Lung (tissue), 12 donors: ENCODE results near the gene NFIA. TPM values are rescaled to one million over a fixed set of nuclear protein-coding genes. Genes with fewer than 3 reads are reported as not detected.
A peak's percentile ranks its signal among the peaks of the same experiment; 100 is the strongest.

ENCODE experiments used
- ATAC-seq: fragments of 200-7000 bp; cut with Tn5 transposase; one replicate; pipeline ENCODE4 v1.9.1; 2020; ENCODE audit warnings: moderate number of reproducible peaks; ENCODE audit not compliant: insufficient read depth, low FRiP score
- DNase-seq, 3 donors: peaks; one replicate each; pipeline ENCODE4 v3.0.0-alpha.2; 2013 to 2017
- H3K27ac ChIP-seq, 2 donors: one replicate each; pipeline ENCODE4 v1.5.1; 2013; ENCODE audit warnings: mild to moderate bottlenecking in 2 of 2, moderate library complexity in 2 of 2, control low read depth in 1 of 2, inconsistent platforms in 1 of 2, low read depth in 1 of 2, low read length in 1 of 2
- H3K27me3 ChIP-seq, 3 donors: one replicate each; pipeline ENCODE4 v1.5.1; 2013; ENCODE audit warnings: low read length in 2 of 3; ENCODE audit not compliant: control insufficient read depth in 3 of 3, insufficient read depth in 3 of 3
- H3K36me3 ChIP-seq, 4 donors: one replicate each; pipeline ENCODE4 v1.5.1; 2013; ENCODE audit warnings: low read length in 4 of 4, mild to moderate bottlenecking in 1 of 4, moderate library complexity in 1 of 4; ENCODE audit not compliant: control insufficient read depth in 4 of 4, insufficient read depth in 4 of 4
- H3K4me1 ChIP-seq, 5 donors: one replicate each; pipeline ENCODE4 v1.5.1; 2013; ENCODE audit warnings: low read length in 5 of 5, mild to moderate bottlenecking in 2 of 5, moderate library complexity in 1 of 5; ENCODE audit not compliant: control insufficient read depth in 5 of 5, insufficient read depth in 5 of 5
- H3K4me3 ChIP-seq: one replicate; pipeline ENCODE4 v1.5.1; 2013; ENCODE audit warnings: mild to moderate bottlenecking, control low read depth, moderate library complexity
- H3K9ac ChIP-seq, 2 donors: one replicate each; pipeline ENCODE4 v1.5.1; 2013; ENCODE audit warnings: low read length in 2 of 2, control low read depth in 1 of 2; ENCODE audit not compliant: insufficient read depth in 1 of 2
- H3K9me3 ChIP-seq, 4 donors: one replicate each; pipeline ENCODE4 v1.5.1; 2013; ENCODE audit warnings: low read length in 3 of 4, mild to moderate bottlenecking in 1 of 4, moderate library complexity in 1 of 4; ENCODE audit not compliant: control insufficient read depth in 4 of 4, insufficient read depth in 3 of 4
- CTCF ChIP-seq: IDR thresholded peaks from 2 replicates; pipeline ENCODE4 v1.5.1; 2012; ENCODE audit warnings: mild to moderate bottlenecking; ENCODE audit errors: control extremely low read depth, extremely low read depth
- WGBS, 2 donors: extraction: QIAGEN DNeasy Blood & Tissue Kit; methylation state at CpG; one replicate each; pipeline ENCODE4 v1.1.7; 2013; 5-methylcytosine and 5-hydroxymethylcytosine counted together
- polyA plus RNA-seq, 2 donors: library from polyadenylated mRNA; stranded (reverse); fragments of 200-250 nt; gene quantifications; one replicate each; pipeline ENCODE4 v1.2.1, GENCODE V29; 2013
- total RNA-seq, 2 donors: library from RNA; depleted of rRNA in 1 of 2; stranded (reverse); fragments of >200 nt in 1 of 2; gene quantifications; one replicate each; pipeline ENCODE4 v1.2.1, GENCODE V29; 2014 to 2021
- donor health status: control.
- donor health status: control.
- donor health status: Bipolar disorder and iron deficiency.
- donor health status: healthy.
- donor health status: DM: yes; HTN: yes; CAD: no.

Gene NFIA
- total and polyA plus RNA-seq, 4 donors = 3.0 to 63.4 (median 34.2) TPM

GRCh38 chr1:61420909-61421835 lies 338.8 kb downstream of the NFIA start:
- no peaks in the 10 kb centered on the region for H3K9me3 ChIP-seq
- peaks cover 0 to 18% (median 6%) of the 10 kb centered on the region in 5 donors for H3K4me1 ChIP-seq
- TF ChIP-seq CTCF = no peak
- H3K36me3 ChIP-seq = peaks cover 2 to 24% (median 6%) of the 10 kb centered on the region in 4 donors
- H3K27ac ChIP-seq = peak overlapping the region in 1 of 2 donors; percentile 7
- no peak overlapping the region for H3K9ac ChIP-seq
- H3K4me3 ChIP-seq = no peak overlapping the region
- DNase-seq = no peak
- 82 to 84% methylated on average over 14 of the region's 14 CpGs for WGBS, 2 donors
- no peak for ATAC-seq
- H3K27me3 ChIP-seq = no peaks in the 10 kb centered on the region

- Histone ChIP-seq H3K9ac (no peak overlapping the region), H3K9me3 (no peaks in the 10 kb centered on the region), H3K36me3 (peaks cover 2 to 24% (median 8%) of the 10 kb centered on the region in 4 donors), H3K4me3 (no peak overlapping the region), H3K4me1 (peaks cover 0 to 24% (median 6%) of the 10 kb centered on the region in 5 donors), H3K27ac (no peak overlapping the region), H3K27me3 (no peaks in the 10 kb centered on the region)
- ATAC-seq (no peak), DNase-seq (no peak)
- no peak for TF ChIP-seq CTCF
Measured at GRCh38 chr1:61423643-61424042, 341.3 kb downstream of the NFIA start.

GRCh38 chr1:61424382-61424781 lies 342.0 kb downstream of the NFIA start:
- peak in 1 of 3 donors; percentile 65 for DNase-seq
- H3K9me3 ChIP-seq = no peaks in the 10 kb centered on the region
- H3K36me3 ChIP-seq = peaks cover 2 to 20% (median 7%) of the 10 kb centered on the region in 4 donors
- TF ChIP-seq CTCF = no peak
- H3K9ac ChIP-seq = no peak overlapping the region
- H3K4me1 ChIP-seq = peaks cover 0 to 20% (median 6%) of the 10 kb centered on the region in 5 donors
- 83 to 88% methylated on average over 3 of the region's 3 CpGs for WGBS, 2 donors
- peak overlapping the region in 1 of 2 donors; percentile 9 for H3K27ac ChIP-seq
- no peak for ATAC-seq
- H3K27me3 ChIP-seq = no peaks in the 10 kb centered on the region
- no peak overlapping the region for H3K4me3 ChIP-seq
